SKM-1 treated with dmso at 0.1 percent for 144 hours (cell line): Measurements from ENCODE around the gene ZNF786.
"Not testable (repeated sequence)": the region's sequence is repeated elsewhere in the genome, so short reads cannot be mapped to it uniquely, and the experiment has no call there.

Source experiments
- DNase-seq: peaks from one replicate; lab custom pipeline; 2025; ENCODE audit not compliant: unreplicated experiment; lab: John Stamatoyannopoulos, UW

ZNF786 gene

DNA sequence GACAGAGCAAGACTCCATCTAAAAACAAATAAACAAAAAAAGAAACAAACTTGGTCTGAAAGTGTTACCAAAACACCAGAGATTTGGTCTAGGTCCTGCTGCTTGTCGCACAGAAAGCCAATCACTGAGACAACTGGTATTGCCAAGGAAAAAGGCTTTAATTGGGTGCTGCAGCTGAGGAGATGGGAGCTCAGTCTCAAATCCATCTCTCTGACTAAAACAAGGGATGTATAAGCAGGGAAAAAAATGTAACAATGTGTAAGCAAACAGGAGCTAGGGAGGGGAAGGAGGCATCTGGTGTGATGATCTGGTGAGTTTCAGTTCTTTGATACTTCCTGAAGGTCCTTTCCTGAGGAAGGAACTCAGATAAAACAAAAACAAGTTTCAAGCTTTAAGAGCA is 53.8 kb downstream of the ZNF786 start:
- DNase-seq, result no peak

DNA sequence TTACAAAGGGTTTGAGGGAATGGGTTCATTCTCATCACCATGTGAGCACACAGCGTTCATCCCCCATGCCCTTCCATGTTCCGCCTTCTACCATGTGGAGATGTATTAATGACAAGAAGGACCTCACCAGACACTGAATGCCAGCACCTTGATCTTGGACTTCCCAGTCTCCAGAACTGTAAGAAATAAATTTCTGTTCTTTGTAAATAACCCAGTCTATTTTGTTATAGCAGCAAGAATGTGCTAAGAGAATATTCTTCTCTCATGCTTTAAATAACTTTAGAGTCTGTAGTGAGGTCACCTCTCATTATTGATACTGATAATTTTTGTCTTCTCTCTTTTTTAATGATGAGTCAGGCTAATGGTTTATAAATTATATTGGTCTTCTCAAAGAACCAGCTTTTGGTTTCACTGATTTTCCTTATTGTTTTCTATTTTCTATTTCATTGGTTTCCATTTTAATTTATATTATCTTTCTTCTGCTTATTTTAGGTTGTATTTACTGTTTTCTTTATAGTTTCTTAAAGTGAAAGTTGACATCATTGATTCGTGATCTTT is 59.1 kb downstream of the ZNF786 start:
- no peak for DNase-seq

DNA sequence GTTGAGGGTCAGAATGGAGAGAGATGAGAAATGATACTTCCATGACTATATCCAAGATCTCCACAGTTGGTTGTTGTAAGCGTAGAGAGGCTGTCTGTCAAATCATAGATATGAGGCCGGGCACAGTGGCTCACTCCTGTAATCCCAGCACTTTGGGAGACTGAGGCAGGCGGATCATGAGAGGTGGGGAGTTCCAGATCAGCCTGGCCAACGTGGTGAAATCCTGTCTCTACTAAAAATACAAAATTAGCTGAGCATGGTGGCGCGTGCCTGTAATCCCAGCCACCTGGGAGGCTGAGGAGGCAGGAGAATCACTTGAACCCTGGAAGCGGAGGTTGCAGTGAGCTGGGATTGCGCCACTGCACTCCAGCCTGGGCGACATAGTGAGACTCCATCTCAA is 60.1 kb downstream of the ZNF786 start:
- DNase-seq, result not testable (repeated sequence)

DNA sequence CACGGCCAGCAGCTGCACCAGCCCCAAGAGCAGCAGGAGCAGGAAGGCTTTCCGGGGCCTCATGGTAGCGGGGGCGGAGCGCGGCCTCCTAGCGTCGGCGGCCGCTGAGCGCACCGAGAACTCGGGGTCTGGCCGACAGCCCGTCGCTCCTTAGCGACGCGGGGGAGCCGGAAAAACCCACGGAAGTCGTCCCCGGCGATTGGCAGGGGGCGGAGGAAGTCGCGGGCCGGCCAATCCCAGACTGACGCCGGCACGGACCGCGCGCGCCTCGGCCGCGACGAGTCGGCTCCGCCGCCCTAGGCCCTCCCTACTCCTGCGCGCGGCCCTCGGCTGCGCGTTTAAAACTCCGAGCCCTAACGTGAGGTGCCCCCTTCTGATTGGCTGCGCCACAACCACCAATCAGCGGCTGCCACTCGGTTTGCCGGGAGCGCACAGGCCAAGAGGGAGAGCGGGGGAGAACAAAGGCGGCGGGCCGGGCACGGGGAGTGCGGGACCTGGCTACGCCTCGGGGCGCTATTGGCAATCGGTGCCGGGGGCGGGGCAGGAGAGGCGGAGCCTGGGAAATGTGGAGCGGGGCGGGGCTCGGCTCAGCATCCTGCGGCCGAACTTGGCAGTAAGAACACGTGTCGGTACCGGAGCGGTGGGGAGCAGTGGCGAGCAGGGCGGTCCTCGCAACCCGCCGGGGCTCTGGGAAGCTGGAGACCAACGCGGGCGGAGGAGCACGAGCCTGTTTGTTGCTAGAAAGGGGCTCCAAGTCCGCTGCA is 62.0 kb downstream of the ZNF786 start, which contains the start of gene PDIA4:
PDIA4 (minus strand) TSS at position 160 of the 764 bp plus-strand sequence; CDS start at position 63, 97 bp downstream.
- DNase-seq, result peak; percentile 86

DNA sequence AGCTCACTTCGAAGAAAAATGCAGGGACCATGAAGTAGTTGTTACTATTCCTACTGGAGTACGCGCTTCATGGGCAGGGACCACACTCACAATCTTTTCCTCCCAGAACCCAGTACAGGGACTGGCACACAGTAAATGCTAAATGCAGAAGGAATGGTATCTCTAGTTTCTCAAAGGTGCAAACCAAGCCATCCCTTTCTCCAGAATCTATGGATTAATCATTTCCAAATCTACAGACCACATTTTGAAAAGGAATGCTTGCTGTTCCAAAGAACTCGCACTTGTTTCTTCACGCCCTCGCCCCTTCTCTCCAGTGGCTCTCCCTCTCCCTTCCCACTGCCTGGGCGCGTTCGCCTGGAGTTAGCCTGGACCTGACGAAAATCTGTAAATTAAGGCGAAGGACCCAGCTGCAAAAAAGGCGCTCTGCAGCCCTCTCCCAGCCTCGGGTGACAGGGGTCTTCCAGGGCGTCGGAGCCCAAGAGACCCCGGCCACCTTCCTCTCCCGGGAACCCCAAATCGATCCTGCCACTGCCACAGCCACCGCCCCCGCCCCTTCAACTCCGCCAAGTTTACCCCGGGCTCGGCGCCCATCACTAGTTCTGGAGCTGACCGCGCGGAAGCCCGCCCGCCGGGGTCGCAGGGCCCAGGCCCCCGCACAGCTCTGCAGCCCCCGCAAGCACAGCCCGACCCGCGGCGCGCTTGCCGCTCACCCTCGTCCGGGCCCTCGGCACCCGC is 62.7 kb downstream of the ZNF786 start:
- no peak for DNase-seq

DNA sequence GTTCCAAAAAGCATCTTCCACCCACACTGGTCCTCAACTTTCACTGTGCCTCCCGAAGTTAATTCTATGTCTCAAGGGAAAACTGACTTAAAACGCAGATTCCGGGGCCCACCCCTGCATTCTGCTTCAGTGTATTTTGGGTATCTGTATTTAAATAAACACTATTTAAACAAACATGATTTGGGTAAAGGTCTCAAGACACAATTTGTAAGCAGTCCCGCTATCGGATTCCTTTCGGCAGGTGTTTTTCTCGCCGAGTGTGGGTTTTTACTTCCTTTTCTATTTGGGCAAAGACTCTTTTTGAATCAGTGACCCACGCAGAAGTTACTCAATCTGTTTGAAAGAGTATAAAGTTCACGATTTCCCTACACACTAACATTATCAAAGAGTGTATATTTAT is 63.5 kb downstream of the ZNF786 start:
- DNase-seq, result no peak

DNA sequence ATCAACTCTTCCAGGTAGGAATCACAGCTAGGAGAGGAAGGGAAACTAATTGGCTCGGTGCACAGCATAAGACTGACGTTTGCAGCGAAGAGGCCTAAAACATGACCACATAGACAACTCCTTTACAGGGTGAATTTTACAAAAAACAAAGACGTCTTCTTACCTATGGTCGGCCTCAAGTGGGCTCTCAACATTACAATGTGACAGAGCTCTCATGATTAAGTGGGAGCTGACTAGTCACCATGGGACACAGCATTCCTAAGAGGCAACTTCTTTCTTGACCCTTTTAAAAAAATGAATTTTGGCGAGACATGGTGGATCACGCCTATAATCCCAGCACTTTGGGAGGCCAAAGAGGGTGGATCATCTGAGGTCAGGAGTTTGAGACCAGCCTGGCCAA is 66.9 kb downstream of the ZNF786 start:
- no peak for DNase-seq

DNA sequence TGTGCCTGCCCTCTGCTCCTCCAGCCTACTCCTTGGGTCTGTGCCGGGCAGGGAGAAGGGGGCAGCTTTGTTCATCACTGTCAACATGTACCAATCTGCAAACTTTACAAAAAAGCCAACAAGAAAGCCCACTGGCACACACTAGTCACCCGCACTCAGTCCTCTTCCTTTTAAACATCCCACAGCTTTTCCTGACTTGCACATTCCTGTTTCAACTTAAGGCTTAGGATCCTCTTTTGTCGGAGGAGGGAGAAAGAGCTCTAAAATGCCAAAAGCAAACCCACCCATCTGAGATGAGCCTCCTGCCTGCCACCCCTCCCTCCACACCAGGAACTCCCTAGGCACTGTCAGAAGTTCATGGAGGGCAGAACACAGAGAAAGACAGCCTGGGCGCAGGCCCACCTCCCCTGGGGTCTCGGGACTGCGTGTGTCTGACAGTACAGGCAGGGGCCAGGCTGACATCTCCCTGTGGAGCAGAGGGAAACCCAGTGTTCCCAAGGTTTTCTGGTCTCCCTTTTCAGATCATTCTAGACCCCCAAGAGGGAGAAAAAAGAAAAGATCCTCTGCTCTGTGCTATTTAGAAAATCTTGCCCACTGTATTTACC is 67.7 kb downstream of the ZNF786 start:
- no peak for DNase-seq

DNA sequence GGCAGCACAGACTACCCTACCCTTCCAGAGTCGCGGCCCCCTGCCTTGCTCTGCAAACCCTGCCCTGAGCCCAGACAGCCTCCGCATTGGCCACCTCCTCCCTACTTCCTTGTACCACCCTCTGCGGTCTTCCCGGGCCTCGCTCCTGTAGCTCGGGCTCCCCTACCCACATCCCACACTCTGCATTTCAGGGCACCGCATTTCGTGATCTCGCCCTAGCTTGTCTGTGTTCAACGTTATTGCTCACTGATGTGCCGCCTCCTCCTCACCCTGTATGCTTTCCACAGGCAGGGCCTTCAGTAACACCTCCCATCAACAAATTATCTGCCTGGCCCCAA is 68.8 kb downstream of the ZNF786 start:
- DNase-seq, result no peak

DNA sequence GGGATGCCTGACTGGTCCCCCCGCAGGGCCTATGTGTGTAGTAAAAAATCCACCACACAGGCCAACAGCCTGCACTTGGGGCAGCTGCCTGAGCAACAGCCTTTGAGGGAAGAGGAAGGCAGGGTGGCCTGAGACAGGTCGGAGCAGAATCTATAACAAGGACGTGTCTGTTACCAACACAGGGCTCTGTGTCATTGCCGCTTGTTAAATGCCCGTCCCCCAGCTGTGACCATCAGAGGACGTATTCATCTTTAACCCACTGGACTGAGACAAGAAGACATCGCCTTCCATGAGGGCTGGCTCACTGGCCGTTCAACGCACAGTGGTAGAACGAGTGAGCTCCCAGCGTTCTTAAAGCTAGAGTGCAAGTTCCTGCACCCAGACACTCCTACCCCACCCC is 70.0 kb downstream of the ZNF786 start:
- DNase-seq, result no peak
